ENCODE measurements around the gene OR52K1.
"Not testable (repeated sequence)": the region's sequence is repeated elsewhere in the genome, so short reads cannot be mapped to it uniquely, and the experiment has no call there.

Gene OR52K1

DNA sequence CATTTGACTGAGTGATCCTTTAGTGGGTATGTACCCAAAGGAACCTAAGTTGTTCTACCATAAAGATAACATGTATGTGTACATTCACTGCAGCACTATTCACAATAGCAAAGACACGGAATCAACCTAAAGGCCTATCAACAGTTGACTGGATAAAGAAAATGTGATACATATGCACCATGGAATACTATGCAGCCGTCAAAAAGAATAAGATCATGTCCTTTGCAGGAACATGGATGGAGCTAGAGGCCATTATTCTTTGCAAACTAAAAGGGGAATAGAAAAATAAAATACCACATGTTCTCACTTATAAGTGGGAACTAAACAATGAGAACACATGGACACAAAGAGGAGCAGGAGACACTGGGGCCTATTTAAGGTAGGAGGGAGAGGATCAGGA, 9.0 kb downstream of the OR52K1 start:
- H3K36me3 ChIP-seq (ENCODE audit: control insufficient read depth in 1 of 2, insufficient read depth in 2 of 2, low read depth in 1 of 2, low read length in 2 of 2); H3K4ac ChIP-seq (ENCODE audit: low read depth in 1 of 2, low read length in 2 of 2); H2AFZ ChIP-seq (ENCODE audit: low read depth, low read length); H3K27ac ChIP-seq (ENCODE audit: low read length, poor library complexity, severe bottlenecking); H3K9ac ChIP-seq (ENCODE audit: low read length); H2BK120ac ChIP-seq (ENCODE audit: low read depth, low read length); H3K23ac ChIP-seq (ENCODE audit: low read length in 2 of 2); H3K18ac ChIP-seq (ENCODE audit: low read depth in 1 of 2, low read length in 2 of 2); H3K14ac ChIP-seq (ENCODE audit: low read length in 2 of 2); H2BK15ac ChIP-seq (ENCODE audit: low read depth, poor library complexity, severe bottlenecking); H3K4me3 ChIP-seq (ENCODE audit: insufficient read depth in 1 of 2, low read depth in 1 of 2, low read length in 2 of 2); DNase-seq; H3K9me3 ChIP-seq (ENCODE audit: control insufficient read depth, low read length); H3K4me2 ChIP-seq (ENCODE audit: low read length, poor library complexity, severe bottlenecking); H4K91ac ChIP-seq (ENCODE audit: low read length); H3K79me1 ChIP-seq (replicated peaks; ENCODE audit: low read length, poor library complexity, severe bottlenecking); H2AK5ac ChIP-seq (ENCODE audit: low read length, severe bottlenecking); H2BK5ac ChIP-seq (ENCODE audit: low read depth, low read length, poor library complexity, severe bottlenecking); H2BK12ac ChIP-seq (ENCODE audit: low read length in 2 of 2); H3K4me1 ChIP-seq (ENCODE audit: control insufficient read depth, insufficient read depth, low read depth, low read length); H4K8ac ChIP-seq (ENCODE audit: low read length): not testable (repeated sequence)
- peaks cover 0 to 16% of the 10 kb centered on the region in 2 experiments for H3K27me3 ChIP-seq (ENCODE audit: control insufficient read depth in 1 of 2, insufficient read depth in 1 of 2, low read length in 2 of 2)
- WGBS: no CpG with 5 or more reads among the region's 2 CpGs

DNA sequence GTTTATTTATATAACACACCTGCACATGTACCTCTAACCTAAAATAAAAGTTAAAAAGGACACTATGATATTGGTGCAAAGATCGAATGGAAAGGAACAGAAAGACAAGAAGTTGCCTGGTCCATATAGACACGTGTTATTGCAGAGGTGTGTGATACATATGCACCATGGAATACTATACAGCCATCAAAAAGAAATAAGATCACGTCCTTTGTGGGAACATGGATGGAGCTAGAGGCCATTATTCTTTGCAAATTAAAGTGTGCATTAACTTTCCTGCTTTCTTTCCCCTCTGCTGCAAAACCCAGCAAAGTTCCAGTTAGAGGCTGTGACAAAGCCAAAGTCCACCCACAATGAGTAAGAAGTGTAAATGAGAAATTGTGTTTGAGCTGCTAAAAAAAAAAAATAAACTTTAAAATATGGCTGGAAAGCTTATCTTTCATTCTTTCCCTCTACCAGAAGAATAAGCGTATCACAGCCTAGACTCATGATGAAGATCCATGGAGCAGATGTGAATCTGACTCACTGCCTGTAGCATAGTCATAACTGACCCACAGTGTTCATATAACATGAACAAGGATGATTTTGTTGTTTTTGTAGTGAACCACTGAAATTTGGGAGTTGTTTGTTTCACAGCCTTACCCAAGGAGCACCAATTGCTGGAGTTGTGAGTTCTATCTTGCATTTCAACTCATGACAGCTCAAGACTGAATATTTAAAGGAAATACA, 9.6 kb downstream of the OR52K1 start:
- no peak overlapping the region for H3K27ac ChIP-seq (ENCODE audit: low read length, poor library complexity, severe bottlenecking)
- no peak overlapping the region for H3K4me3 ChIP-seq (ENCODE audit: insufficient read depth in 1 of 2, low read depth in 1 of 2, low read length in 2 of 2)
- H2AK5ac ChIP-seq (ENCODE audit: low read length, severe bottlenecking): no peak overlapping the region
- H2BK12ac ChIP-seq (ENCODE audit: low read length in 2 of 2): no peak overlapping the region
- H3K18ac ChIP-seq (ENCODE audit: low read depth in 1 of 2, low read length in 2 of 2): no peak overlapping the region
- H2BK5ac ChIP-seq (ENCODE audit: low read depth, low read length, poor library complexity, severe bottlenecking): no peak overlapping the region
- no peaks in the 10 kb centered on the region for H3K36me3 ChIP-seq (ENCODE audit: control insufficient read depth in 1 of 2, insufficient read depth in 2 of 2, low read depth in 1 of 2, low read length in 2 of 2)
- H3K4ac ChIP-seq (ENCODE audit: low read depth in 1 of 2, low read length in 2 of 2): no peak overlapping the region
- H4K91ac ChIP-seq (ENCODE audit: low read length): no peak overlapping the region
- no peak overlapping the region for H2BK15ac ChIP-seq (ENCODE audit: low read depth, poor library complexity, severe bottlenecking)
- H3K4me2 ChIP-seq (ENCODE audit: low read length, poor library complexity, severe bottlenecking): no peak overlapping the region
- H3K9me3 ChIP-seq (ENCODE audit: control insufficient read depth, low read length): no peaks in the 10 kb centered on the region
- no peaks in the 10 kb centered on the region for H3K4me1 ChIP-seq (ENCODE audit: control insufficient read depth, insufficient read depth, low read depth, low read length)
- DNase-seq: no peak
- H3K79me1 ChIP-seq (replicated peaks; ENCODE audit: low read length, poor library complexity, severe bottlenecking): no peaks in the 10 kb centered on the region
- WGBS: 75% methylated on average over 4 of the region's 4 CpGs
- H3K27me3 ChIP-seq (ENCODE audit: control insufficient read depth in 1 of 2, insufficient read depth in 1 of 2, low read length in 2 of 2): peaks cover 0 to 22% of the 10 kb centered on the region in 2 experiments
- no peak overlapping the region for H2AFZ ChIP-seq (ENCODE audit: low read depth, low read length)
- H3K14ac ChIP-seq (ENCODE audit: low read length in 2 of 2): no peak overlapping the region
- no peak overlapping the region for H4K8ac ChIP-seq (ENCODE audit: low read length)
- H2BK120ac ChIP-seq (ENCODE audit: low read depth, low read length): no peak overlapping the region
- no peak overlapping the region for H3K9ac ChIP-seq (ENCODE audit: low read length)
- H3K23ac ChIP-seq (ENCODE audit: low read length in 2 of 2): no peak overlapping the region

DNA sequence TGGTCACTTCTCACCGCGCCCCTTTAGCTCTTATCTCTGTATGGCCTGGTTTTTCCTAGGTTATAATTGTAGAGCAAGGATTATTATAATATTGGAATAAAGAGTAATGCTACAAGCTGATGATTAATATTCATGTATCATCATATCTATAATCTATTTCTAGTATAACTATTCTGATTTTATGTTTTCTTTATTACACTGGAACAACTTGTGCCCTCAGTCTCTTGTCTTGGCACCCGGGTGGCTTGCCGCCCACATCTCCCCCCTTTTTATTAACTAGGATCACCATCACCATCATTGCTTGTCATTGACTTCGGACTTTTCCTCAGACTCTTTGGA, 11.0 kb downstream of the OR52K1 start:
- no peak overlapping the region for H2BK5ac ChIP-seq (ENCODE audit: low read depth, low read length, poor library complexity, severe bottlenecking)
- H2BK15ac ChIP-seq (ENCODE audit: low read depth, poor library complexity, severe bottlenecking): no peak overlapping the region
- no peak overlapping the region for H4K91ac ChIP-seq (ENCODE audit: low read length)
- H3K79me1 ChIP-seq (replicated peaks; ENCODE audit: low read length, poor library complexity, severe bottlenecking): no peaks in the 10 kb centered on the region
- 56% methylated on average over 3 of the region's 5 CpGs for WGBS
- no peak overlapping the region for H4K8ac ChIP-seq (ENCODE audit: low read length)
- H2BK12ac ChIP-seq (ENCODE audit: low read length in 2 of 2): no peak overlapping the region
- H3K36me3 ChIP-seq (ENCODE audit: control insufficient read depth in 1 of 2, insufficient read depth in 2 of 2, low read depth in 1 of 2, low read length in 2 of 2): no peaks in the 10 kb centered on the region
- no peak overlapping the region for H3K4me2 ChIP-seq (ENCODE audit: low read length, poor library complexity, severe bottlenecking)
- H3K27ac ChIP-seq (ENCODE audit: low read length, poor library complexity, severe bottlenecking): no peak overlapping the region
- H3K4ac ChIP-seq (ENCODE audit: low read depth in 1 of 2, low read length in 2 of 2): no peak overlapping the region
- H3K14ac ChIP-seq (ENCODE audit: low read length in 2 of 2): no peak overlapping the region
- no peak overlapping the region for H3K9ac ChIP-seq (ENCODE audit: low read length)
- no peaks in the 10 kb centered on the region for H3K4me1 ChIP-seq (ENCODE audit: control insufficient read depth, insufficient read depth, low read depth, low read length)
- no peak for DNase-seq
- no peak overlapping the region for H2BK120ac ChIP-seq (ENCODE audit: low read depth, low read length)
- H2AK5ac ChIP-seq (ENCODE audit: low read length, severe bottlenecking): no peak overlapping the region
- no peaks in the 10 kb centered on the region for H3K9me3 ChIP-seq (ENCODE audit: control insufficient read depth, low read length)
- H3K18ac ChIP-seq (ENCODE audit: low read depth in 1 of 2, low read length in 2 of 2): no peak overlapping the region
- peaks cover 0 to 28% of the 10 kb centered on the region in 2 experiments for H3K27me3 ChIP-seq (ENCODE audit: control insufficient read depth in 1 of 2, insufficient read depth in 1 of 2, low read length in 2 of 2)
- H3K4me3 ChIP-seq (ENCODE audit: insufficient read depth in 1 of 2, low read depth in 1 of 2, low read length in 2 of 2): no peak overlapping the region
- no peak overlapping the region for H2AFZ ChIP-seq (ENCODE audit: low read depth, low read length)
- no peak overlapping the region for H3K23ac ChIP-seq (ENCODE audit: low read length in 2 of 2)

DNA sequence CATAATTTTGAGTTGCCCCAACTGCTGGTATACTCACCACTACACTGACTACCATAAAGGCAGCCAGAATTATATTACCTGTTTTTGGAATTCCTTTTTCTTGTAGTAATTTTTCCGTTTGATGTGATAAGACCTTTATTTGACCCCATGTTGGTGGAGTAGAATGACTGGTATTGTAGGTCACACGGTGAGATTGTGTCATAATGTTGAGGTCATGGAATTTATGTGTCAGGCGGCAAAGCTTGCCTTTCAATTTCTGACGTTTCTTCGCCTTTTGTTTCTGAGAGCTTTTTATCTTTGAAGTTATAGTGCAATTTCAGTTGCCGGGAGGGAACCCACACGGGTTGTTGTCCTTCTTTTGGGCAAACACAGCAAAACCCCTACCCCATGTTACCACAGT, 13.0 kb downstream of the OR52K1 start:
- Histone ChIP-seq H2BK5ac (ENCODE audit: low read depth, low read length, poor library complexity, severe bottlenecking) (no peak overlapping the region), H3K27ac (ENCODE audit: low read length, poor library complexity, severe bottlenecking) (no peak overlapping the region), H3K18ac (ENCODE audit: low read depth in 1 of 2, low read length in 2 of 2) (no peak overlapping the region), H3K4me3 (ENCODE audit: insufficient read depth in 1 of 2, low read depth in 1 of 2, low read length in 2 of 2) (no peak overlapping the region), H3K79me1 (replicated peaks; ENCODE audit: low read length, poor library complexity, severe bottlenecking) (no peaks in the 10 kb centered on the region), H3K4me2 (ENCODE audit: low read length, poor library complexity, severe bottlenecking) (no peak overlapping the region), H2AFZ (ENCODE audit: low read depth, low read length) (no peak overlapping the region), H2BK15ac (ENCODE audit: low read depth, poor library complexity, severe bottlenecking) (no peak overlapping the region), H3K23ac (ENCODE audit: low read length in 2 of 2) (no peak overlapping the region), H3K14ac (ENCODE audit: low read length in 2 of 2) (no peak overlapping the region), H3K36me3 (ENCODE audit: control insufficient read depth in 1 of 2, insufficient read depth in 2 of 2, low read depth in 1 of 2, low read length in 2 of 2) (no peaks in the 10 kb centered on the region), H3K9me3 (ENCODE audit: control insufficient read depth, low read length) (no peaks in the 10 kb centered on the region), H3K9ac (ENCODE audit: low read length) (no peak overlapping the region), H4K8ac (ENCODE audit: low read length) (no peak overlapping the region), H2BK12ac (ENCODE audit: low read length in 2 of 2) (no peak overlapping the region), H3K4ac (ENCODE audit: low read depth in 1 of 2, low read length in 2 of 2) (no peak overlapping the region), H3K4me1 (ENCODE audit: control insufficient read depth, insufficient read depth, low read depth, low read length) (no peaks in the 10 kb centered on the region), H2BK120ac (ENCODE audit: low read depth, low read length) (no peak overlapping the region), H3K27me3 (ENCODE audit: control insufficient read depth in 1 of 2, insufficient read depth in 1 of 2, low read length in 2 of 2) (peaks cover 0 to 28% of the 10 kb centered on the region in 2 experiments), H4K91ac (ENCODE audit: low read length) (no peak overlapping the region), H2AK5ac (ENCODE audit: low read length, severe bottlenecking) (no peak overlapping the region)
- WGBS: 80% methylated on average over 7 of the region's 7 CpGs
- DNase-seq: no peak
